GM13976 (cell line): Measurements from ENCODE around the gene U2AF2.

Experiments
- DNase-seq: peaks from one replicate; pipeline ENCODE4 v3.0.0; 2012; ENCODE audit warnings: low spot score
- CTCF ChIP-seq: IDR thresholded peaks from 2 replicates; pipeline ENCODE4 v1.5.1; 2012; ENCODE audit warnings: borderline replicate concordance, mild to moderate bottlenecking; ENCODE audit not compliant: insufficient read depth; ENCODE audit errors: extremely low read depth, missing control alignments, control extremely low read depth
- in situ Hi-C: fragments of 300-500 bp; cut with MboI; formaldehyde crosslinking; loops from one replicate; pipeline ENCODE4 v1.12.0; 2022; ENCODE audit warnings: low sequenced_read_pairs, mixed read lengths, inconsistent platforms; ENCODE audit not compliant: unreplicated experiment

U2AF2 gene

GRCh38 chr19:55637534-55637933 lies 17.3 kb upstream of the U2AF2 start:
- in situ Hi-C loops, result no loop called here
- DNase-seq, result no peak

DNA sequence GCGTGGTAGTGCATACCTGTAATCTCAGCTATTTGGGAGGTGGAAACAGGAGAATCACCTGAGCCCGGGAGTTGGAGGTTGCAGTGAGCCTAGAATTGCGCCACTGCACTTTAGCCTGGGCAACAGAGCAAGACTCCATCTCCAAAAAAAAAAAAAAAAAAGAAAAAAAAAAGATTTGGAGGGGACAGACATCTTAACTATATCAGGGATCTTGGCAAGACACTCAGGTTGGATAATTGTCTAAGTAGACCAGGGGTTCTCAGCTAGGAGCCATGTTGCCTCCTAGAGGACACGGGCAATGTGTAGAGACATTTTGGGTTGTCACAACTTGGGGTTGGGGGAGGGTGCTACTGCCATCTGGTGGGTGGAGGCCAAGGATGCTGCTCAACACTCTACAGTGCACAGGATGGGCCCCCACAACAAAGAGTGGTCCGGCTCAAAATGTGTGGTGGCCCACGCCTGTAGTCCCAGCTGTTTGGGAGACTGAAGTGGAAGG lies 15.9 kb upstream of the U2AF2 start:
- in situ Hi-C loops, result no loop called here
- no peak for DNase-seq
- TF ChIP-seq CTCF, result peak; percentile 30

More at GRCh38 chr19:55637534-55637933, 17.3 kb upstream of the U2AF2 start:
- TF ChIP-seq CTCF, result no peak

DNA sequence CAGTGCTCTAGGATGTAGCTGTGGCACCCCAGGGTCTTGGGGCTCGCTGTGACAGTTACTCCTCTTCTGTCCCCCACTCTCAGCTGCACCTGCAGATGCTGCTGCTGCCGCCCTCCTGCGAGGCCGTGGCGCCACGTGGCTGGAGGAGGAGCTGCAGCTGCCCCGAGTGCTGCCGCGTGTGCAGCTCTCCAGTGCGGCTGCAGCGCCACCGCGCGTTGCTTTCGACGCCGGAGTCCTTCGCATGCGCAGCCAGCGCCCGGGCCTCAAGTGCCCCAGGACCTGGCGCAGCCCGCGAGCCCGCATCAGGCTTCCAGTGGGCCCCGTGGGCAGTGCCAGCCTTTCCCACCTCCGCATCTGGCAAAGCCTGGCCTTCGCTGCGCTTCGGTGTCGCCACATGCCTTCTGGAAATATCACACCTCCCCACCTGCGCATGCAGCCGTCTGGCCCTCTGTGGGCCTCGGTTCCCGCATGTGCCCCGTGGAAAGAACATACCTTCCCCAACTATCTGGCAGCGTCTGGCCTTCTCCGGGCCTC lies 14.7 kb upstream of the U2AF2 start:
- TF ChIP-seq CTCF, result peak; percentile 12
- peak; percentile 59 for DNase-seq
- in situ Hi-C loops, result no loop called here

DNA sequence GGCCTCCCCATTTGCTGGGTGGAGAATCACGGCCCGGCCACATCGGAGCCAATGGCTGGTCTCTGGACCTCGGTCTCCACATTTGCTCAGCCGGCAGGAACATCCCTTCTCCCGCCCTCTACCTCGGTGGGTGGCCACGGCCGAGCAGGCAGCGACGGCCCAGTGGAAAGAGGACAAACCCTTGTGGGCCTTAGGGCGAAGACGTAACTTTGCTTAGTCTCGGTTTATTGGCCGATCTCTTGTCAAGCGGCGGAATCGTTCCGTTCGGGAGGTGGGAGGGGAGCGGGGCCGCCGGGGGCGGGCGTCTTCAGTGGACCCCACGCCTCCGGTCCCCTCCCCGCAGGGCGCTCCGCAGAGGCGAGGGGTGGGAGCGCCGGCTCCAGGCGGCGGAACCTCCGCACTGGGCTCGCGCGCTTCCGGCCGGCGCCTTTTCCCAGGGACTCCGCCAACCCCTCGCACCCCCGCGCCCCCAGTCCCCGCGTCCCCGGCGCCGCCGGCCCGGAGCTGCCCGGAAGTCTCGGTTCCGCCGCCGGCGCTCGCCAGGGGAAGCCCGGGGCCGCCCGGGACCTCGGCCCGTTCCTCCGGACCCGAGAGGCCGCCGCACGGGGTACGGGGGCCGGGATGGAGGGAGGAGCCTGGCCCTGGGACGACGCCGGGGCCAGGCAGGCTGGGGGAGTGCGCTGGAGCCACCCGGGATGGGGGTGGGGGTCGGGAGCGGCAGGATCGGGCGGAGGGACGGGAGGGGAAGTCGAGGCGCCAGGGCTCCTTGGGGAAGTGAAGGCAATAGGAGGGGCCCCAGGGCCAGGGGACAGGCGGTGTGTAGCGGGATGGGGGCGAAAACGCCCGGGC lies 14.0 kb upstream of the U2AF2 start, which contains the start of gene ZNF580:
Gene ZNF580 (plus strand): TSS at position 426 of the 849 bp plus-strand sequence. CDS start 1,507 bp downstream, outside the sequence.
- in situ Hi-C loops, result no loop called here
- TF ChIP-seq CTCF, result no peak
- peak; percentile 82 for DNase-seq

DNA sequence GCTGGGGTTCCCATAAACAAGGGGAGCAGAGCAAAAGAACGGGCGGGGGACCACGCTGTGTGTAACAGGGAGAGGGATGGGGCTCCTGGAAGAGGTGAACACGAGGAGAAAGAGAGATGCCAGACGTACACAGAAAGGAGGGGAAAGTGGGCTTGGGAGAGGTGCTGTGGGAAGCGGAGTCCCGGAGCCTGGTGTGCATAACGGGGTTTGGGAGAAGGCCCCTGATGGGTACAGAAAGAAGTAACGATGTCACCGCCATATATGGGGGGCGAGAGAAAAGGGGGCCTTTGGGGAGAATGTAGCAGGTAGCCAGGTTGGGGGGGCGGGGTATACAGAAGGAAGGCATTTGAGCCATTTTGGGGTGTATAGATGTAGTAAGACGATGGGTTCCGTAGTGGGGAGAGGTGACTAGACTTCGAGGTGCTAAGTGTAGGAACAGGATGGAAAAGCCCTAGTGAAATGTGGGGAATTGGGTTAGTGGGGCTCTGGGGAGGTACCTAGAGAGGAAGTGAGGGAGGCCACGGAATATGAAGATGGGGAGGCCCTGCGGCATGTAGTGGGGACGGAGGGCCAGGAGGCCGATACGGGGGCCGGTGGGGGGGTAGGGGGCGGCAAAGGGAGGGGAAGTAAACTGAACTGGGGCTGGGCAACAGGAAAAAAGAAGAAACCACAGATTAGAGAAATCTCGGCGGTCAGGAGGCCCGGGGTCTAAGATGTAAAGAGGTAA lies 13.2 kb upstream of the U2AF2 start:
- no peak for TF ChIP-seq CTCF
- in situ Hi-C loops, result no loop called here
- no peak for DNase-seq
